Stimulated activated CD4-positive, alpha-beta T cell treated with anti-CD3 and anti-CD28 coated beads, Interleukin-15, amount 100 ng/mL, for 1 hour (primary cell): ENCODE results near the gene C1orf21.
"Not testable (repeated sequence)": the region's sequence is repeated elsewhere in the genome, so short reads cannot be mapped to it uniquely, and the experiment has no call there.

ENCODE experiments used
- DNase-seq, 2 donors: peaks; one replicate each; pipeline ENCODE4 v3.0.0-alpha.2; 2020; ENCODE audit warnings: low read depth in 1 of 2, low spot score in 1 of 2

Gene C1orf21, protein sequence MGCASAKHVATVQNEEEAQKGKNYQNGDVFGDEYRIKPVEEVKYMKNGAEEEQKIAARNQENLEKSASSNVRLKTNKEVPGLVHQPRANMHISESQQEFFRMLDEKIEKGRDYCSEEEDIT

GRCh38 chr1:184386312-184387068 lies at the start of gene C1orf21:
Gene C1orf21 (plus strand): TSS chr1:184387029. CDS start chr1:184477510, 90,481 bp downstream.
- DNase-seq: peak in 1 of 2 donors; percentile 48

- DNase-seq: not testable (repeated sequence)
Observed at GRCh38 chr1:184337865-184338264, 49.0 kb upstream of the C1orf21 start.

DNA sequence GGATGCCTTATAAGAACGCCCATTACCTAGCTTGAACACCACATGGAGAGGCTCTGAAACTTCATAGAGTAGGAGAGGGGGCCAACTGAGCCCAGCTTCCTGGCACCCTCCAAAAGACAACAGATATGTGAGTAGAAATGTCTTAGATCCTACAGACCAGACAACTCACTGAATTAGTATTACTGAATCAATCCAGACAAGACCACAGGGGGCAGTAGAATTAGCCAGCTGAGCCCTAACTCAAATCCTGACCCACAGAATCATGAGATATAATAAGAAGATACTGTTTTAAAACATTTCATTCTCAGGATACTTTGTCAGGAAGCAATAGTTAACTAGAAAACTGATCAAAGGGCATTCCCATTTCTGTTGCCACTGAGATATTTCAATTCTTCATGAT lies 45.8 kb upstream of the C1orf21 start:
- no peak for DNase-seq

DNA sequence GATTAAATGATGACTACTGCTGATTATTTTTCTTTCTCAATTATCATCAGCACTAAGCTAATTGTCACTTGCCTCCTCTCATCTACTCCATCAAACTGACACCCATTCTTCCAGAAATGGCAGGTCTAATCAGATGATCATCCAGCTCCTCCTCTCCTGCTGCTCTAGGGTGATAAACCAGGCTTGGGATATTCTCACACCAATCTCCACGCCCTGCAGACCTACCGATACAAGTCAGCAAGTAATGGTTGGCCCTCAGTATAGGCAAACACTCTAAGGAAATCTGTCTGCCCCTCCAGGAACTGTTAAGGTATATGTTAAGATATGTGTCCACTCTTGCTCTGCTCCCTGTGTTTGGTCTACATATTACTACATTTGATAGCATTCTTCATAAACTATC lies 36.3 kb upstream of the C1orf21 start:
- DNase-seq: no peak

DNA sequence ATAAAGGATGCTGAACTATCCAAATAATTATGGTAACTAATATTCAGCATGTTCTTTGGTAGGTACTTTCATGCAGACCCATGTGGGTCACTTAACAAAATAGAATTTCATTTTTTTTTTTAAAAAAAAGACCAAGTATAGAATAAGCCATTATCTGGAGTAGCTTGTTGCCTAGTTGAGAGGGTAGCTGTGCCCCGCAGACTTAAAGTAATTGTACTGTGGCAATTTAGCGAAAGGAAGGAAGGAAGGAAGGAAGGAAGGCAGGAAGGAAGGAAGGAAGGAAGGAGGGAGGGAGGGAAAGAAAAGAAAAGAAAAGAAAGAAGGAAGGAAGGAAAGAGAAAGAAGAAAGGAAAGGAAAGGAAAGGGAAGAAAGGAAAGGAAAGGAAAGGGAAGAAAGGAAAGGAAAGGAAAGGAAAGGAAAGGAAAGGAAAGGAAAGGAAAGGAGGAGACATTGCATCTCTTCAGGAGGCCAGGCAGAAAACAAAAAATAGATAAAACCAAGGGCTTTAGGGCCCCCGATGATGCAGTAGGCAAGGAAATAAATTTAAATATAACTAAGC lies 35.3 kb upstream of the C1orf21 start:
- no peak for DNase-seq

DNA sequence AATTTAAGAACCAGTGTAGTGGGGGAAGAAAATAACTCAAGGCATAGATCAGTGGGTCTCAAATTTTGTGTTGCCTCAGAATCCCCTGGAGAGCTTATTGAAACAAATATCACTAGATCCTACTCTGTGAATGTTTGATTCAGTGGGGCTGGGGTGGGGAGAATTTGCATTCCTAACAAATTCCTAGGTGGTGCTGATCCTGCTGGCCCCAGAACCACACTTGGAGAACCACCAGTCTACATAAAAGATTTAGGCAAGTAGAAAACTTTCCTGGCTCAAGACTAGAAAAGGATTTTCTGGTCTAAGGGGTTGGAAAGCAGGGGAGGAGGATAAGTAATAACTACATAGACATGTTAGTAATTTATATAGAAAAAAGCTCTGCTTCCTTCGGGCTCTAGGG lies 34.1 kb upstream of the C1orf21 start:
- DNase-seq: no peak

DNA sequence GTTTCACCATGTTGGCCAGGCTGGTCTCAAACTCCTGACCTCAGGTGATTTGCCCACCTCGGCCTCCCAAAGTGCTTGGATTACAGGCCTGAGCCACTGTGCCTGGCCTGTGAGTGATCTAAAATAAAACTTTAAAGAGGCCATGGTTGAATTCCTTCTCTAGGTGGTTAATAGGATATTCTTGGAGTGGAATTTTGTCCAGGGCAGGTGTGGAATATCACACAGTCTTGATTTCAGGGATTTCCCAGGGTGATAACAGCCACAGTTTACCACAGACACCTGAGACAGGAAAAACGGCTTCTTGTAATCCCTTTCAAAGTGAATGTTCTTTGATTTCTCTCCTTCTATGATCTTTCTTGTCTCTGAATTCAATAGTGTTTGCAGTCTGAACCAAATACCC lies 32.1 kb upstream of the C1orf21 start:
- no peak for DNase-seq

DNA sequence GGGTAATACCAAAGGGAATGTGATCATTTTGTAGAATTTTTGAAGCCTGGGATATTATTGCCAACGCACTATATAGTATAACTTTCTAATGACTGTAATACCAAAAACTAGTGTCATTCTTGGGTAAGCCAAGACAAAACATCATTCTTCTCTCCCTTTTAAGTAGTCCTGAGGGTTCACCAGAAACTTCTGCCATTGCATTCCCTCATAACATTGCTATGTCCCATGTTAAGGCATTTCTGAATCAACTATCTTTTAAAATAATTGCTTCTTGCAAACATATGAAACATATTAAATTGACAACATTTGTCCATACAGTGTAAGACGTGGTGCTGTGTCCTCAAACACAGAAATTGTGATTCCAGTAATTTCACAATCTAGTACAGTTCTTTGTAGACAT lies 29.9 kb upstream of the C1orf21 start:
- DNase-seq: no peak

- DNase-seq: no peak
Observed at GRCh38 chr1:184358256-184358655, 28.6 kb upstream of the C1orf21 start.

DNA sequence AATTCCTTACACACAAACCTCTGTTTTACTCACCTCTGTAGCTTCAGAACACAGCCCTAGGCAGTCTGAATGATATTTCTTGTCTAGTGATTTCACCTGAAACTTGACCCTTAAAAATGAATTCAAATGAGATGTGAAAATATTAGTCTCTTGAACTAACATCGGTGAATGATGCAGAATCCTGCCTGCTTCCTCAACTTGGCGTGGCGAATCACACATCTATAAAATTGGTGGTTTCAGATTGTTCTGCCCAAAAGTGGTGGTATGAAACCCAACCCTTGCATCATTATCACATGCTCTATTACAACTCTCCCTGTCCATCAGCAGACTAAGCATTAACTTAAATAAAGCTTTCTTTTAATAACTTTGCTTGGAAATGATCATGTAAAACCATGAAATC lies 26.9 kb upstream of the C1orf21 start:
- no peak for DNase-seq

- no peak for DNase-seq
Observed at GRCh38 chr1:184362876-184363275, 24.0 kb upstream of the C1orf21 start.

GRCh38 chr1:184365699-184366098 lies 21.1 kb upstream of the C1orf21 start:
- no peak for DNase-seq

DNA sequence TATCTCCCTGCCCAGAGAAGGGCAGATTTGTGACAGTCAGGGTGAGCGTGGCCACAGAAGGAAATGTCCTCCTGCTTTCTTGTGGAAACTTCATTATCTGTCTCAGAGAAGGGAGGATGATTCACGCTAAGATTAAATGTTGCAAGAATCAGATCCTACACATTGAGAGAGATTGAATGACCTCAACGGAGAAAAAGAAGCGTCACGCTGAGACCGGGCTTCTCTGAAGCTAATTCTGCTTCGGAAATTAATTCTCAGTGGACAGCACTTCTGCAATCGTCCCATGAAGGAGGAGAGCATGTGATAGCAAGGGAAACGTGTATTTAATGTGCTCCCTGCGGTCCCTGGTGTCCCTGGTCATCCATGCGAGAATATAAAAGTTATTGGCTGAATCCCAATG lies 19.8 kb upstream of the C1orf21 start:
- DNase-seq: no peak

DNA sequence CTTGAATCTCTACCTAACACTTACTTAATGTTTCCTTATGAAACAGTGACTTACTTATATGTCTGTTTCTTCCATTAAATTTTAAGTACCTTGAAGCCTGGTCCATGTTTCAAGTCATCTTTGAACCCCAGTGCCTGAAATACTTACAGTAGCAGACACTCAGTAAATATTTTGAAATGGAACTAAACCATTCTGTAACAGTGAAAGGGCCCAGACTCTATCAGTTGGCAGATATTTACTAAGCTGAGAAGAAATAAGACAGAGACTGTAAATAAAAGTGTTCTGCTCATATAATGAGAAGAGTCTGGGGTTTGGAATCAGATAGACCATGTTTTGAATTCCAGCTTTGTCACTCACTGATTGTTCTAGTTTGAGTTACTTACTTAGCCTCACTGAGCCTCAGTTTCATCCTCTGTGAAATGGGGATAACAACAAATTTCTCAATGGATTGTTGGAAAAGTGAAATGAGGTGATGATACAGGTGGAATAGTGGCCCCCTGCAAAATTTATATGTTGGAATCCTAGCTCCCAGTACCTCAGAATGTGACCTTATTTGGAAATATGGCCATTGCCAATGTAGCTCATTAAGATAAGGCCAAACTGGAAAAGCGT lies 19.3 kb upstream of the C1orf21 start:
- no peak for DNase-seq

- no peak for DNase-seq
Observed at GRCh38 chr1:184368354-184368753, 18.5 kb upstream of the C1orf21 start.

- DNase-seq: no peak
Observed at GRCh38 chr1:184370850-184371249, 16.0 kb upstream of the C1orf21 start.

GRCh38 chr1:184373155-184373554 lies 13.7 kb upstream of the C1orf21 start:
- no peak for DNase-seq

DNA sequence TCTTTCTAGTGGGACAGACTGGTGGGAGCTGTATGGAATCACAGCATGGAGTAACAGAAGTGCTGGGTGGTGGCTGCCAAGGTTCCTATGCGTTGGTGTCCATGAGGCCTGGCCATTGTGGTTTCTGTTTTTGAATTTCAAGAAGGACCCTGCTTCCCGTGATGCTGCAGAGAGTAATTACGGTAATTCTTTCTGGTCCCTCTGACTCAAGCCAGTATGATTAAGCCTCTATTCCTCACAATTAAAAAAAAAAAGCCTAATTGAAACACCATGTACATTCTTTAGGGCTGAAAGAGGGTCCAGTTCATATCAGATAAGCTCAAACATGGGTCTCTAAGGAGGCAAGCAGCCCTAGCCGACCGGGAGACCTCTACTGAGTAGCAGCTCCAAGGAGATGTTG lies 10.5 kb upstream of the C1orf21 start:
- DNase-seq: no peak

DNA sequence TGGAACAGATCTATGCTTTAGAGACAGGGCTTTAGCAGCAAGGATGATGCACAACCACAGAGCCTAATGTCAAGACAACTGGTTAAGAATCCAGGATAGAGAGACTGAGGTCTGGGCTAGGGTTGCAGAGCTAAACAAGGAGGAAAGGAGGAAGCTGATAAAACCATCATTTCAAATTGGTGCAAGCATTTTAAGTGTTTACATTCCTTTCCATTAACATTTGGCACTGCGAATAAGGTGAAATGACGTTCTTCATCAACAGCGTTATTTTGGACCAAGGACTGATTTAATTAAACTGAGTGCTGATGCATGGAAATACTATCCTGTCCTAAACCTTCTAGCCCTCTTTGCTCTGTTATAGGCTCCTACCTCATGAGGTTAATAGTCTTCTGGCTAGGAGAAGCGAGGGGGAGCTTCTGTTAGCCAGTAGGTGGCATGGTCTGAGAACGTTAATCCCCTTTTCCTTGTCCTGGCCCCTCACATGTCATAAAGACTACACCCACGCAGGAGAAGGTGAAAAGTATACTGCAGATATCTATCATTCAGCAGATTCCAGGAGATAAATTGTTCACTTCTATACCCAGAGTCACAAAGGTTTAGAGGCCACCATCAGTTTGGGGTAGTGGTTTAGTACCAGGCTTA lies 7.6 kb upstream of the C1orf21 start:
- DNase-seq: no peak

DNA sequence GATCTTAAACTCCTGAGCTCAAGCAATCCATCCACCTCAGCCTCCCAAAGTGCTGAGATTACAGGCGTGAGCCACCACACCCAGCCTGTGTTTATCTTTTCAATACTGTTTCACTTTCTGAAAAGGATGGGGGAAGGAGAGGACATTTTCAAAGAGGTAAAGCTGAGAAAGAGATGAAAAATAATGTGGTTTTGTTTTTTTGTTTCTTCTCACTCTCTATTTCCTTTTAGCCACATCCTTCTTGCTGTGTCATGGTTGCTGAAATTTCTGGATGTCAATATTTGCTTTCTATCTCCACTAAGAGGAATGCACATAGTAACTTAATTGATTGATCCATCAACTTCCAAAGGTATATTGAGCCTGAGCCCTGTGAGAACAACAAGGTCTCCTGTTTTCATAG lies 6.4 kb upstream of the C1orf21 start:
- DNase-seq: no peak

DNA sequence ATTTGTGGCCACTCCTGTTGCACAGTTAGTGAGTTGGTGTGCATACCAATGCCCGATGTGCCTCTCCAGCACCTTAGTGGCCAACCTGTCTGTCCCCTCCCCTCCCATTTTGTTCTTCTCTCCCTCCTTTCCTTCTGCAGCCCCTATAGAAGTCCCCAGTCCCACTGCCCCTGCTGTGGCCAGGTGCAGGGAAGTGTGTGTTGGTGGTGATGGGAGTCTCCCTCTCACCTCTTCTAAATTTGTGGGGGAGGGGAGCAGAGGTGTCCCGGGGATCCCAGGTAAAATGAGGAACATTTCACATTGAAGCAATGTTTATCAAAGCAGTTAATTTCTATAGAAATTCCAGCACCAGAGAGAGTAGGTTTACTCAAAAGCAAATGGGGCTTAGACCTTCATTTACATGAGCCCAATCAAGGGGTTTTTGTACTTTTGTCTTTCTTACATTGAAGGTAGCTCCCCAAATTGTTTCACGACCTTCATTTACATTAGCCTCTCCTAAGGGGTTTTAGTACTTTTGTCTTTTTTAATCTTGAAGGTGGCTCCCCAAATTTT lies 3.0 kb upstream of the C1orf21 start:
- no peak for DNase-seq
